CD4-positive, alpha-beta T cell treated with Interleukin-10 for 1 hour (primary cell): ENCODE measurements around the gene GALR2.
"Not testable (repeated sequence)": the region's sequence is repeated elsewhere in the genome, so short reads cannot be mapped to it uniquely, and the experiment has no call there.

Experiments used
- DNase-seq: peaks from one replicate; pipeline ENCODE4 v3.0.0-alpha.2; 2020

Gene GALR2, protein sequence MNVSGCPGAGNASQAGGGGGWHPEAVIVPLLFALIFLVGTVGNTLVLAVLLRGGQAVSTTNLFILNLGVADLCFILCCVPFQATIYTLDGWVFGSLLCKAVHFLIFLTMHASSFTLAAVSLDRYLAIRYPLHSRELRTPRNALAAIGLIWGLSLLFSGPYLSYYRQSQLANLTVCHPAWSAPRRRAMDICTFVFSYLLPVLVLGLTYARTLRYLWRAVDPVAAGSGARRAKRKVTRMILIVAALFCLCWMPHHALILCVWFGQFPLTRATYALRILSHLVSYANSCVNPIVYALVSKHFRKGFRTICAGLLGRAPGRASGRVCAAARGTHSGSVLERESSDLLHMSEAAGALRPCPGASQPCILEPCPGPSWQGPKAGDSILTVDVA

DNA sequence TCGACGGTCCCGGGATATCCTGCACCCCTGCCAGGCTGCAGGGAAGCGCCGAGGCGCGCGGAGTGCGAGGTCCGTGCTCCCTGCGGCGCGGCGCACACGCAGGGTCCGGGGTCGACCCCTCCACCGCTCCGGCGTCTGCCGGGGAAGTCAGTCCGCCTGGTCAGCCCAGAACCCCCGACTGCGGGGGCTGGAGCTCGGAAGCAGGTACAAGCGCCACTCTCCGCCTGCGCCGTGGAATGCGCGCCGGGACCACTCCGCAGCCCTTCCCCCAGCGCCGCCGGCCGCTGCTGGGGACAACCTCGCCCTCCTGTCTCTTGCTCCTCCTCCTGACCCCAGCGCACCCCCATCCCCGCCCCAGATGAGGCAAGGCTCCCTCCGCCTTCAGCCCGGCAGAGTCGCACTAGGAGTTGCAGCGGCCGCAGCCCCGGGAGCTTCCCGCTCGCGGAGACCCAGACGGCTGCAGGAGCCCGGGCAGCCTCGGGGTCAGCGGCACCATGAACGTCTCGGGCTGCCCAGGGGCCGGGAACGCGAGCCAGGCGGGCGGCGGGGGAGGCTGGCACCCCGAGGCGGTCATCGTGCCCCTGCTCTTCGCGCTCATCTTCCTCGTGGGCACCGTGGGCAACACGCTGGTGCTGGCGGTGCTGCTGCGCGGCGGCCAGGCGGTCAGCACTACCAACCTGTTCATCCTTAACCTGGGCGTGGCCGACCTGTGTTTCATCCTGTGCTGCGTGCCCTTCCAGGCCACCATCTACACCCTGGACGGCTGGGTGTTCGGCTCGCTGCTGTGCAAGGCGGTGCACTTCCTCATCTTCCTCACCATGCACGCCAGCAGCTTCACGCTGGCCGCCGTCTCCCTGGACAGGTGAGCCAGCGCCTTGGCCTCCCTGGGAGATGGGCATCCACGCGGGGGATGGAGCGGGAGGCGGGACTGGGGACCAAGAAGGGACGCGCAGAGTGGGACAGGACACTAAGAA lies at the start of gene GALR2:
Gene GALR2, plus strand, starts transcription at position 392 of the 974 bp plus-strand sequence. Its CDS starts 103 bp downstream, at position 495.
- no peak for DNase-seq

DNA sequence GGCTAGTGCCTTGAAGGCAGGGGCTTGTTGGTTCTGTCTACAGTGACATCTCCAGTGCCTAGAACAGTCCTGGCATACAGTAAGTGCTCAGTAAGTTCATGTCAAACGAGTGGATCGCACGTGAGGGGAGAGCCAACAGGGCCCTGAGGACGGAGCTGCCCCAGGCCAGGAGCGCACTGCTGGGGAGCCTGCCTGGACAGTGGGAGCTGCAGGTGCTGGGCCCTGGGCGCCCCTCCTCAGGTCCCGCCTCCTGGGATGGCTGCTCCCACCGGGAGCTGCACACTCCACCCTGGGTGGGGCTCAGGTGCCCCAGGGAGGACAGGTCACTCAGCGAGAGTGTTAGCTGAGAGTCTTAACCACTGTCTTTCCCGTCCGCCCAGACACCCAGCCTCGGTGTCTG lies 49.3 kb upstream of the GALR2 start:
- DNase-seq = no peak

DNA sequence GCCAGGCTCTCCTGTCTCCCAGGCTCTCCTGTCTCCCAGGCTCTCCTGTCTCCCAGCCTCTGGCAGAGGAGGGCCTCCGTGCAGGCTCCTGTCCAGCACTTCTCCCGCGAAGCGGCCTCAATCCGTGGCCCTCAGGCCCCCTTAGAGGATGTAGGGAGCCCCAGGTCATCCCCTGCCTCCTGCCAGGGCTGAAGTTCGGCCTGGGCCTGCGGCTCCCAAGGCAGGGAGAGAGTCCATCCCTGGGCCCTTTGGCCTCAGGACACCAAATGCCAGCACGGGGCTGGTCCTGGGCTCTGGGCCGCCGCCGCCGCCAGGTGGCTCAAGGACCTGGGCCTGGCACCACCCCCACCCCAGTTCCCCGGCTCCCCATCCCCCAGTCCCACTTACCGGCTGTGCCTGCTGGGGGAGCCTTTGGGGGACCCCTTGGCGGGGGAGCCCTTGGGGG lies 47.8 kb upstream of the GALR2 start:
- no peak for DNase-seq

DNA sequence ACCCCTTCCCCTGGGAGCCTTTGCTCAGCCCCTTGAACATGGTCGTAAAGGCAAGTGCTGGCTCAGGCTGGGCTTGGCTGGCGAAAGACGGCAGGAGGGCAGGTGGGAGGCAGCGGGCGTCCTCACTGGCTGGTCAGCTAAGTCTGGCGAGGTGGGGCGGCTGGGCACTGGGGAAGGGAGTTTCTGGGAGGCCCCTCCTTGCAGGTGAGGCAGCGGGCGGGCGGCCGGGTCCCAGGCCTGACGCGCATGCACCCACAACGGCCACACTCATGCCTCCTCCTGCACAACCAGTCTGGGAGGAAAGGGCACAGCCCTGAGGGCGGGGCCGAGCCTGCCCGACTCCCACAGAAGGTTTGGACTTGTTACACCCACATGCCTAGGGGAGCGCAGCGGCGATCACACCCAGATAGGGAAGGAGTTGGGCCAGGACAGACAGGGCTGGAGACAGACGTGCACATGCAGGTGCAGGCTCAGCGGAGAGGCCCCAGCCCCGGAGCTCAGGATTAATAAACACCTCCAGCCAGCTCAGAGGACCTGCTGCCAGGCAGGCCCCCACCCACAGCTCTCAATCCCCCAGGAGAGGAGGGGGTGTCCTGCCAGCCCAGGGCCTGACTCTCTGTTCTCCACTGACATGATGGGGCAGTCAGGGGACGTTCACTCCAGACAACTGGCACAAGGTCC lies 47.3 kb upstream of the GALR2 start, which contains the start of gene EVPL:
Gene EVPL, minus strand, starts transcription at position 148 of the 681 bp plus-strand sequence. Its CDS starts 108 bp downstream, at position 40.
- no peak for DNase-seq

DNA sequence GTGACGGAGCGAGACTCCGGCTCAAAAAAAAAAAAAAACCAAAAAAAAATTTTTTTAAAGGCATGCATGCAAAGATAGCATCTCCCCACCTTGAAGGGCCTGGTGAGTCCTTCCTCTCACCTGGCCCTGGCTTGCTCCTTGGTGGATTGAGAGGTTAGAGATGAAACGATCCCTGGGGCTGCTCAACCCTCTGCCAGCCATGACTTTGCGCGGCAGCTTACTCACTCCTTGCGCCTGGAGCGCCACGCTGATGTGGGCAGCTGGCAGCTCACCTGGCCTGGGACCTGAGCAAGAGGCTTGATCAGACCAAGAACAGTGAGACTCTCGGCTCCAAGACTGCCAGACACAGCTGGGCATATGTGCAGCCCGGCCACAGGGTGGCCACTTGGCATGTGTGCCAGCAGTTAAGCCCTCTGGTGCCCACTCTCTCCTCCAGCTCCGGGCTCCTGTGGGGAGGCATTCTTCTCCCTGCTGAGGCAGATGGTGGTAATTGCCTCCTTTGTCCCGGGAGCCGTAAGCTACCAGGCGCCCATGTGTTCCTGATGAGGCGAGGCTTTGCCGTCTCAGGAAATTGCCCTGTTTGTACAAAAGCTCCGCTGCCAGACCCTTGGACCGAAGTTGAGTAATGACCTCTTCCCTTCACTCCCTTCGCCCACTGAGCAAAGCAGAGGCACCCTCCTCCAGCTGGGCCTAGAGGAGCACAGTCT lies 42.4 kb upstream of the GALR2 start:
- no peak for DNase-seq

DNA sequence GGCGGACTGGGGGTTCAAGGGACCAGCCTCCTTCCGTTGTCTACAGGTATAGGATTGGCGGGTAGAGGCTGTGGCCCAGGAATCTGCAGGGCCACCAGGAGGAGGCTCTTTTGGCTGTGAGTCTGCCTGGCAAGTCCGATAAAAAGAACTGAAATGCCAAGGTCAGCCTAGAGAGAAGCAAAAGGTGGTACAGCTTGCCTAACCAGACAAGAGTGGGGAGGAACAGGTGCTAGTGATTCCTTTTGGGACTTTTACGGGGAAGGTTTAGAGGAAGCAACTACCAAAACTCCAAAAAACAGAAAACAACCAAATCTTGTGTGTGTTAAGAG lies 41.8 kb upstream of the GALR2 start:
- no peak for DNase-seq

DNA sequence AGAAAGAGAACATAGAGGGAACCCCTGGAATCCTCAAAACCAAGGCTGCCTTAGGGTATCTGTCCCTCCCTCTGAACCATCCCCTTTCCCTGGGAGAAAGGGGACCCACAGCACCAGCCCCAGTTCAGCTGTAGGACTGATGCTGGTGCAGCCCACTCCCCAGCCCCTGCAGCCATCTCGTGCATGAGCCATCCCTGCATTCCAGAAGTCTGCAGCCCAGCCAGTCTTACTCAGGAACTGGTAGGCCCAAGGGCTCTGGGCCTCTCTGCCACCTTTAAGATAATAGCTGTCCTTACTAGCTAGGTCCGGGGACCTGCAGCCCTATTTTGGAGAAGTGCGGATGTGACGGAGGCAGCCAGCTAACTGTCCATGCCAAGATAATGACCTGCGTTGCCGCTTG lies 41.4 kb upstream of the GALR2 start:
- no peak for DNase-seq

DNA sequence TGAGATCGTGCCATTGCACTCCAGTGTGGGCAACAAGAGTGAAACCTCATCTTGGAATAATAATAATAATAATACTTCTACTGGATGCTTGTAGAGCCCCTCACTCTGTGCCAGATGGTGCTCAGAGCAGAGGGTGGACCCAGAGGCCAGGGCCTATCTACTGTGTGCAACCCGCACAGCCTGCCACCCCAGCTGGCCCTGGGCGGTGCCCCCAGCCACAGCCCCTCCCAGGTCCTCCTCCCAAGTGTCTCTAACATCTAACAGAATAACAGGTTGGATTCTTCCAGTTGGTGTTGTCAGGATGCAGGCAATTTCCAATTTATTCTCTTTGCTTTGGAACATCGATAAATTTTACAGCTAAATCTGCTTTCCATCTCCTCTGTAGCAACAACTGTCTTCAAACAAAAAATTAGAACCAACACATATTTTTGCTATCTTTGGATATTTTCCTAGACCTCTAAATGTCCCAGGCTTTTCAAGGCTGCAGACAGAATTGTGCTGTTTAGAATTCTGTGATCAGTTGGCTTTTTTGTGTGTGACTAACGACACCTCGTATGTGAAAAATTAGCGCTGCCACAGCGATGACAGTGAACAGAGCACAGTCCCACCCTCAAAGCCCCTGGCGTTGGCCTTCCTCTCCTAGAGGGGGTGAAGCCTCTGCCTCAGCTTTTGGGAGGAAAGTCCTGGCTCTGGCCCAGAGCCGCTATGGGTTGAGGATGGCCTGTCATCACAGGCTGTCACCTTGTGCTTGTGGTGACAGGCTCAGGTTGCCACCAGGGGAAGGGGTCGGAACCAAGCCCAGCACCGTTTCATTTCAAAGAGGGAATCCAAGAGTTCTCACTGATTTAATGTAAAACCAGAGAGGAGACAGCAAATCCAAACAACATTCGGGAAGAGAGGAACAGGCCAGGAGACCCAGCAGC lies 39.9 kb upstream of the GALR2 start:
- DNase-seq = no peak

DNA sequence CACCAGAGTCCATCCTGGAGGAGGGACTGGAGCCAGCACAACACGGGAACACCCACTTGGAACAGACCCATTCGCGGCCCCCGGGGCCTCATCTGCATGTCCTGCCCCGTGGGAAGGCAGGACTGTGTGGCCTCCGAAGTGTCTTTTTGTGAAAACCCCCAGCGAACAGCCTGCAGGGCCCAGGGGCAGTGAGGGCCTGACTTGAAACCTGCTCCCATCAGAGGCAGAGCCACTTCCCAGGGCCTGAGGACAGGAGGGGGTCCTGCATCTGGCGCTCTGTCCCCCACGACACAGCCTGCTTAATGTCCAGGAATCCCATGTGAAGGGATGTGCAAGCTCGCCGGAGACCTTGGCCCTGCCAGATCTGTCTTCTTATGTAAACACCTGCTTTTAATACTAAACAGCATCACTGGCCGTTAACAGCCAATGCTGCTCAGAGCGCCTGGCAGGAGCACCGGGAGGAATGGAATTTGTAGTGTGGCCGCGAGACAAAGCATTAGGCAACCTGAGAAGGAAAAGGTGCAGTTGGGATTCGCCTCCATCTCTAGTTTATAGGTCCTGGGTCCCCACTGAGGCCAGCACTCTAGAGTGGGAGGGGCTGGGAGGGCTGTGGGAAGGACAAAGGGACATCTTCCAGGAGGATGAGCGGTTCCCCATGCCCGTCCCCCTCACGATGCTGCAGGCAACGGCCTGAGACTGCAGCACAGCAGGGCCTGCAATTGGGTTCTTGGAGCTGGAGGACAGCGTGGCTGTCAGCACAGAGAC lies 37.9 kb upstream of the GALR2 start:
- DNase-seq = no peak

DNA sequence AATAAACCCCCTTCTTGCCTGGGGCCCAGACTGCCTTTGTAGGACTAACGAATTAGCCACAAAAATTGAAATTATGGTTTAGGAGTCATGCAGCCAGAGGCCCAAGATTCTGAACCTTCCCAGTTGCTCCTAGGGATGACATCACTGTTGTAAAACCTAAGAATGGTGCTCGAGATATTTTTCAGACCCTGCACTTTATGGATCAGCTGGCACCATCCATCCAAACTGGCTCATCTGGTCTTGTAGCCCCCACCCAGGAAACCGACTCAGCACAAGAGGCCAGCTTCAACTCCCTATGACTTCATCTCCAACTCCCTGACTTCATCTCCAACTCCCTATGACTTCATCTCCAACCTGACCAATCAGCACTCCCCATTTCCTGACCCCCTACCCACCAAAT lies 36.5 kb upstream of the GALR2 start:
- DNase-seq = no peak

DNA sequence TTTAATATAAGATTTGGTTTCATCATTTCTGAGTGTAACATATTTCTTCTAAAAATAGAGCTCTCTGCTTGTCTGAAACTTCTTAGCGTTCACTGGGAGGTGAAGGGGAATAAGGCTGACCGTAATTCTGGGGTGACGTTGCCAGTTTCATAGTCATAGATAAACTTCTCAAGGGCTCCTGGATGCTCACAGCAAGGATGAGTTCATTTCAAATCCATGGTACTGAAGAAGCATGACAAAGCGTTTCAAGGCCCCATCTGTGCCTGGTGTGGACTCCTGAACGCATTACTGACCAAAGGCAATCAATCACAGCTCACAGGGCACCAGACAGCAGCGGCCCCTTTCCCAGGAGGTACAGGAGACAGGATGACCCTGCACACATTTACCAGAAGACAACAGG lies 35.5 kb upstream of the GALR2 start:
- DNase-seq = no peak

DNA sequence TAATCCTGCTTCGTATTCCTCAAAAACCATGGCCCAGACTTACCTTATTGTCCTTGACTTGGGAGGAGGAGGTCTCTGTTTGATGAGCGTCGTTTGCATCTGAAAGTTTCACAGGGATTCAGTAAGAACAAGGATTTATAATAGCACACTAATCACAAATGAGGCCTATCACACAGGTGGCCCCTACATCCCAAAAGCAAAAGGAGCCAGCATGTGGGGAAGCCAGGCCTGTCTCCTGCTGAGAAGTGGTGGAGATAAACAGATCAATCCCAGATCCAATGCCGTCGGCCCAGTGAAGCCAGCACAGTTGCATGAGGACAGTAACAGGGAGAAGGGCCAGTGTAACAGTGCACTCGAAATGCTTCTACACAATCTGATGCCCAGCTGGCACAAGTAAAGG lies 34.2 kb upstream of the GALR2 start:
- DNase-seq = no peak

DNA sequence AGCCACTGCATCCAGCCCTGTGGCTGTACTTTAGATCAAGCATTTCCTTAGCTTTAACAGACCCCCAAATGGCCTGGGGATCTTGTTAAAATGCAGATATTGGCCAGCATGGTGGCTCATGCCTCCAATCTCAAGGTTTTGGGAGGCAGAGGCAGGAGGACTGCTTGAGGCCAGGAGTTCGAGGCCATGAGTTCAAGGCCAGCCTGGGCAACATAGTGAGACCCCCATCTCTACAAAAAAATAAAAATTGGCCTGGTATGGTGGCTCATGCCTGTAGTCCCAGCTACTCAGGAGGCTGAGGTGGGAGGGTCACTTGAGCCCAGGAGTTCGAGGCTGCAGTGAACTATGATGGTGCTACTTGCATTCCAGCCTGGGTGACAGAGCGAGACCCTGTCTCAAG lies 31.7 kb upstream of the GALR2 start:
- not testable (repeated sequence) for DNase-seq

DNA sequence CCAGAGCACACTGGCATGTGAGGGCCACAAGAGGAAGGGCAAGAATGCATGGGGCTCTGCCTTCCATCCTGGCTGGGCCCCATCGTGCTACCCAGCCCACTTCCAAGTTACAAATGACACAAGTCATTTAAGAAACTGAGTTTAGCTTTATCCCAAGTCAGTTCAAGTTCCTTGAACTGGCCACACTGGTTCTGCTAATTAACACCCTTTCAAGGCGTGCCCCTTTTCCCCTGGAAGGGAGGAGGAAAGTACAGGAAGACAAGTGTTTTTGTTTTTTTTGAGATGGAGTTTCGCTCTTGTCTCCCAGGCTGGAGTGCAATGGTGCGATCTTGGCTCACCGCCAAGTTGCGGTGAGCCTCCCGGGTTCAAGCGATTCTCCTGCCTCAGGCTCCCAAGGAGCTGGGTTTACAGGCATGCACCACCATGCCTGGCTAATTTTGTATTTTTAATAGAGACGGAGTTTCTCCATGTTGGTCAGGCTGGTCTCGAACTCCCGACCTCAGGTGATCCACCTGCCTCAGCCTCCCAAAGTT lies 30.0 kb upstream of the GALR2 start:
- not testable (repeated sequence) for DNase-seq

DNA sequence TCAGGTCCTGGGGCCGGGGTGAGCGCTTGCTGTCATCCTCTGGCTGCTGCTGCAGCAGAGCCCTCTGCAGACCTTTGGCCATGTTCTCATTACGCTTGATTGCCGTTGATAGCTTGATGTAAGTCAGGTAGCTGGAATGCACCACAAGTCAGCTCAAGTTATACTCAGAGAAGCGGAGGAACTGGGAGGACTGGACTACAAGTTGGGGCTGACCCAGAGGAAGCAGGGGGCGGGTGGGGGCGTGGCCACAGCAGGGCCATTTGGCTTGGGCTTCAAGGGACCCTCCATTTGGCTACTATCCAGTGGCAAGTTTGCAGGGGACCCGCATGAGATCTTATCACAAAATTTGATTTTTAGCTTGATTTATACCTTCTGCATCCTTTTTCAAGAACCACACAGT lies 28.5 kb upstream of the GALR2 start:
- no peak for DNase-seq

DNA sequence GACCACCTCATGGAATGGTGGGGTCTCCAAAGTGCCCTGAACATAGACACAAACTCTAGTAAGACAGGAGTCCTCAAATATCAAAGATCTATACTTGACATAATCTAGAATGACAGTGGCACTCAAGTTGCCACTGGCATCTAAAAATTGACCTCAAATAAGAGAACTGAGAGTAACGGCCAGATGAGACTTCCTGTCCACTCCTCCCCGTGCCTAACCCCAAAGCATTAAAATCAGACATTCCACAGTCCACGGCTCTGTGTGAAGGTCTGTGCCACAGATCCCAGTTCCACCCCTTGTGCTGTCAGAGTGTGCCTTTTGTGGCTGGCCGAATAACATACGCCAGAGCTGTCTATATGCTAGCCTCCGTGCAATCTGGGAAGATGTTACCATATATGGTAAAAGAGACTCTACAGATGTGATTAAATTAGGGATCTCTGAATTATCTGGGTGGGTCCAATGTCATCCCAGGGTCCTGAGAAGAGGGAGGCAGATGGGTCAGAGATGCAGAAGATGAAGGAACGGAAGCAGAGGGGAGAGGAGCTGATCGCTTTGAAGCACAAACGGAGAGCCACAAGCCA lies 26.5 kb upstream of the GALR2 start:
- no peak for DNase-seq

DNA sequence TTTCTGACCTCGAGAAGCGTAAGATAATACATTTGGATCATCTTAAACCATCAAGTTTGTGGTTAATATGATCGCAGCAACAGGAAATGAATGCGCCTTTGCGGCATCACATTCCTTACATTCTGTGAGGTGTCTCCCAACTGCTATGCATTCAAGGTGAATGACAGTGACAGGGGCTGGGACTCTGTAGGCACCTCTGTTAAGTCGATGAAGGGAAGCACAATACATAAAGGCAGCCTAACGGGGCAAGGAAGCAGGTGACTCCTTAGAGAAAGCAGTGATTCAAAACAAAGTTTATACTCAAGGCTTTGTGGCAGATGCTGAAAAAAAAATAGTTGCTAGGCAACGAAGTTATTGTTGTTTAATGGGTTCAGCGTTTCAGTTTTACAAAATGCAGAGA lies 25.9 kb upstream of the GALR2 start:
- peak; percentile 26 for DNase-seq

DNA sequence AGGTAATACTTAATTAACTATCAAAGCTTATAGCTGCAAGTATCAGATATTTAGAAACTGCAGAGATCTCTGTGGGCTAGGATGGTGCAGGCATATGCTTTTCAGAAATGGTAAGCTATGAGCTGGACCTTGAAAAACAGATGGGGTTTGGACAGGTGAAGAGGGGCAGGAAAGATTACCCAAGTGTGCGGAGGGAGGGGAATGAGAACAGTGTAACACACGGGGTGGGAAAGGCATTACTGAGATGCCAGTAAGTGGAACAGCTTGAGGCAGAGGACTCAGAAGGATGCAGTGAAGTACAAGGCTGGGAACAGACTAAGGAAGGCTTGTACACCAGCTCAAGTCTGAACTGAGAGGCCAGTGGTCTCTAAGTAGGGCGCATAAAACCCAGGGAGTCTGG lies 25.3 kb upstream of the GALR2 start:
- DNase-seq = no peak

DNA sequence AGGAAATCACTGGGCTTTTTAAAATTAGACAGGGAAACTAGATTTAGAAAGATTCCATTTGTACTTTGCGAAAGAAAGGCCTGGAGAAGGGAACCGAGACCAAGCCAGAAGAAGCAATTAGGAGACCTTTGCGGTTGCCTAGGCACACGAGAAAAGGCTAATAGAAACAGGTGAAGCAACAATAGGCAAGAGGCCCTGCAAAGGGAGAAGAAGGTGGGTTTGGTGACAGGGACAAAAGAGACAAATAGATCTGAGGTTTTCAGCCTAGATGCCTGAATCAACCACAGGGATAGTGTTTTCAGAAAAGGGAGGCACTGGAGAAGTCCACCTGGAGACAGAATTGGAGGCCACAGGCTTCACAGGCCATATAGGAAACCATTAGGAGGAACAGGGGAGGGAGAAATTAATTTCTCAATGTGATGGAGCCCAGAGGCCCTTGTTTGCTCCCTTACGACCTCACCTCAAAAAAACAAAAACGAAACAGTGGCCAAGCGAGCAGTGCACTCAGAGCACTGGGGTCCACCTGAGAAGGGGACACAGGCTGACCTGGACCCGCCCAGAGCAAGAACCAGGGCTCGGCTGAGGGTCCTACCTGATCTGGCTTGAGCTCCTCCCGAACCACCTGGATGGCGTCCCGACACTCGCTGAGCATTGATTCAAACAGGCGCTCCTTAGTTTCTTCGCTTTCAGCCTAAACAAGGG lies 24.6 kb upstream of the GALR2 start:
- no peak for DNase-seq
